ENCODE results near the gene COMMD8. TPM values are rescaled to one million over a fixed set of nuclear protein-coding genes. Genes with fewer than 3 reads are reported as not detected.

COMMD8 gene
- total and polyA plus RNA-seq, 7 donors = 10.8 to 41.4 (median 21.4) TPM

DNA sequence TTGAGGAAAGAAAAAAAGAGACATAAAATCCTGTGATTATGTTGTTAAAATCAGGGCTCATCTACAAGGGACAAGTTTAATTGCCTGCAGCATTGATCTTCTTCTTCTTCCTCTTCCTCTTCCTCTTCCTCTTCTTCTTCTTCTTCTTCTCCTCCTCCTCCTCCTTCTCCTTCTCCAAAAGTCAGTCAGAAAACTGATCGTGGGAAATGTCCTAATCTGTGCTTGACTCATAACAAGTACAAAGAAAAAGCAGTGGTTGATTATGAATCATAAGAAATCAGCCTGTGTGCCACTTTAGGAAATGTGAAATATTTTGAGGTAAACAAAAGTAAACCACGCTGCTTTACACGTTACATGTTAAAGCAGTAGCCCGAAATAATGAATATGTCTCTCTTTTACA, 18.8 kb upstream of the COMMD8 start:
- no peak for DNase-seq
- TF ChIP-seq EP300 (IDR thresholded peaks at IDR 0.05) = no peak
- TF ChIP-seq CTCF (IDR thresholded peaks at IDR 0.05) = no peak
- TF ChIP-seq POLR2AphosphoS5 (IDR thresholded peaks at IDR 0.05) = no peak
- no peak for TF ChIP-seq POLR2A (IDR thresholded peaks at IDR 0.05)
- H3K27ac ChIP-seq = no peak overlapping the region
- H3K4me1 ChIP-seq = peaks cover 0 to 20% (median 9%) of the 10 kb centered on the region in 4 donors
- H3K9me3 ChIP-seq = no peaks in the 10 kb centered on the region
- no peaks in the 10 kb centered on the region for H3K36me3 ChIP-seq
- H3K4me3 ChIP-seq = no peak overlapping the region
- no peaks in the 10 kb centered on the region for H3K27me3 ChIP-seq
- 72 to 76% methylated on average over 4 of the region's 4 CpGs for WGBS, 2 donors
- intact Hi-C loops (cut with DNase I) = loop anchor here (10.0 kb wide), 1 partner anchor 862 kb away; the partner anchor contains the start of gene SLAIN2

DNA sequence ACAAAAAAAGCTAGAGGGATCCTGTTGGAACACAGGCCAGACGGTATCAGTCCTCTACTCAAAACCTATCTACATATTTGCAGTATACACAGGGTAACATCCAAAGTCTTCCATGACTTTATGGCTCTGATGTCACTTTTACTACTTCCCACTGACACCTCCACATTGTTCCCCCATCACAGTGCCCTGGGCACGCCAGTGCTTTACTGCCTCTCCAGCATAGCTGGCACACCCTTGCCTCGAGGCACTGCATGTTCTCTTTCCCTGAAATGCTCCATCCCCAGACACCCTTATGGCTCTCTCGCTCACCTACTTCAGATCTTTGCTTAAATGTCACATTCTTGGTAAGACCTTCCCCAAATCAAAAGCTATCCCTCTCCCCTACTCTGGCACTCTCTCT, 15.3 kb upstream of the COMMD8 start:
- WGBS, 2 donors = 18 to 68% methylated on average over 4 of the region's 4 CpGs
- H3K4me3 ChIP-seq = no peak overlapping the region

DNA sequence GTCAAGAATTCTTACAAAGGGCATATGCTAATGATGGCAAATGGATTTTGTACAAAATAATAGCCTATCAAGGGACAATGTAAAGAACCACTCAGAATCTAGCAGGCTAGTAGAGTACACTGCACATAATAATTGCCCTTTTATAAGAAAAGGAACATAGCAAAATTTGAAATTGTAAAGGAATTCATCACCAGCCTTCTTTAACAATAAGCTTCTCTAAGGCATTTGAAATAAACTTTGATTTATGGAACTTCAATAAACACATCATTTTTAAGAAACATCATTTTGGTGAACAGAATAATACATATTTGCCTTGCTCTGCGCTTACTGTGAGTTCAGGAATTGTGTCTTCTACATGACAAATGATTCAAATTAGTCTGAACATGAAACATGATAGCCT, 11.9 kb upstream of the COMMD8 start:
- TF ChIP-seq CTCF (IDR thresholded peaks at IDR 0.05) (no peak), POLR2AphosphoS5 (IDR thresholded peaks at IDR 0.05) (no peak), EP300 (IDR thresholded peaks at IDR 0.05) (no peak), POLR2A (IDR thresholded peaks at IDR 0.05) (no peak)
- Histone ChIP-seq H3K27ac (no peak overlapping the region), H3K9me3 (no peaks in the 10 kb centered on the region), H3K36me3 (no peaks in the 10 kb centered on the region), H3K27me3 (no peaks in the 10 kb centered on the region), H3K4me3 (no peak overlapping the region), H3K4me1 (peaks cover 0 to 4% (median 0%) of the 10 kb centered on the region in 4 donors)
- intact Hi-C loops (cut with DNase I) = no loop called here
- 90 to 97% methylated on average over 1 of the region's 1 CpG for WGBS, 2 donors
- no peak for DNase-seq

More for the DNA sequence above, 15.3 kb upstream of the COMMD8 start:
- H3K27ac ChIP-seq = no peak overlapping the region
- intact Hi-C loops (cut with DNase I) = no loop called here
- H3K9me3 ChIP-seq = no peaks in the 10 kb centered on the region
- no peaks in the 10 kb centered on the region for H3K27me3 ChIP-seq
- DNase-seq = no peak
- H3K36me3 ChIP-seq = no peaks in the 10 kb centered on the region
- TF ChIP-seq POLR2AphosphoS5 (IDR thresholded peaks at IDR 0.05) (no peak), POLR2A (IDR thresholded peaks at IDR 0.05) (no peak), CTCF (IDR thresholded peaks at IDR 0.05) (no peak), EP300 (IDR thresholded peaks at IDR 0.05) (no peak)
- H3K4me1 ChIP-seq = peaks cover 0 to 4% (median 0%) of the 10 kb centered on the region in 4 donors

- no peaks in the 10 kb centered on the region for H3K36me3 ChIP-seq
- TF ChIP-seq POLR2AphosphoS5 (IDR thresholded peaks at IDR 0.05) = no peak
- 86 to 90% methylated on average over 4 of the region's 4 CpGs for WGBS, 2 donors
- no peak overlapping the region for H3K27ac ChIP-seq
- no peak for DNase-seq
- intact Hi-C loops (cut with DNase I) = no loop called here
- H3K27me3 ChIP-seq = no peaks in the 10 kb centered on the region
- no peak overlapping the region for H3K4me3 ChIP-seq
- H3K4me1 ChIP-seq = peaks cover 0 to 4% (median 0%) of the 10 kb centered on the region in 4 donors
- H3K9me3 ChIP-seq = no peaks in the 10 kb centered on the region
Measured at GRCh38 chr4:47474799-47475198, 11.3 kb upstream of the COMMD8 start.

DNA sequence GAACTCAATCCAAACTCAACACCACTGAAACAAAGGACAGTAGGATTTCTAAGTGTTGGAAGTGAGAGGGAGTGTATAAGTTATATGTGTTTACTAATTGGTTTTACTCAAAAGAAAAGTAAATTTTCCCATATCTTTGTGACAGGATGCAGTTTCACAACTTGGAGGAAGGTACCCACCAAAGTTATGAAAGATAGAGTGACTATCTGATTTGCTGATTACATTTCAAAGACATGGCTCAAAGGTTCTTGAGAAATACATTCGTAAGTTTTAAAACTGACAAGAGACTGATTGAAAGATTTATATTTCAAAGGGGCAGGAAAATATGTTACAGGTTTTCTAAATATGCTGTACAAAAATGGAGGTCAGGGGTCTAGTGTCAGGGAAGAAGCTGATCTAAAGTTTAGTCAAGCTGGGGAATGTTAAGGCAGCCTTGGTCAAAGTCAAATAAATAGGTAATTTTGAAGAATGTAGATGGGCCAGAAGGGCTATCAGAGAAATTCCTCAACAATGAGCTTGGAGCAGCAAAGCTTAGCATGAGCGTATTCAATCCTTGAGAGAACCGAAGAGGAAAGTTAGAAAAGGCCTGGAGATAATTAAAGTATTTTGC, 9.7 kb upstream of the COMMD8 start:
- Histone ChIP-seq H3K27me3 (no peaks in the 10 kb centered on the region), H3K4me1 (peaks cover 0 to 4% (median 0%) of the 10 kb centered on the region in 4 donors), H3K27ac (no peak overlapping the region), H3K4me3 (no peak overlapping the region), H3K9me3 (no peaks in the 10 kb centered on the region), H3K36me3 (no peaks in the 10 kb centered on the region)
- TF ChIP-seq POLR2A (IDR thresholded peaks at IDR 0.05) (no peak), EP300 (IDR thresholded peaks at IDR 0.05) (no peak), POLR2AphosphoS5 (IDR thresholded peaks at IDR 0.05) (no peak), CTCF (IDR thresholded peaks at IDR 0.05) (no peak)
- DNase-seq = no peak
- intact Hi-C loops (cut with DNase I) = no loop called here
- 91 to 94% methylated on average over 3 of the region's 3 CpGs for WGBS, 2 donors
